Body of pancreas (tissue), 4 donors: ENCODE measurements around the gene CNOT6.
A peak's percentile ranks its signal among the peaks of the same experiment; 100 is the strongest.

Source experiments
- CTCF ChIP-seq, 7 experiments: fragments of 450-650 bp in 4 of 7; fragments of 200-600 bp in 3 of 7; sonication (generic) in 3 of 7; IDR thresholded peaks; one replicate each; pipeline ENCODE4 v1.5.1; 2016 to 2019; ENCODE audit warnings: antibody characterized with exemption in 7 of 7
- POLR2A ChIP-seq, 3 donors: fragments of 450-650 bp; IDR thresholded peaks; one replicate each; pipeline ENCODE4 v1.6.1; 2016; ENCODE audit warnings: antibody characterized with exemption in 3 of 3, mild to moderate bottlenecking in 2 of 3

GRCh38 chr5:180605554-180606214, 111.5 kb downstream of the CNOT6 start:
- TF ChIP-seq CTCF (IDR thresholded peaks at IDR 0.05) = peak; percentile 78 to 88 (median 80)
- TF ChIP-seq POLR2A (IDR thresholded peaks at IDR 0.05) = no peak
